GM12874 (cell line): ENCODE results near the gene OPRD1.

Experiments used
- CTCF ChIP-seq: IDR thresholded peaks from 2 replicates; pipeline ENCODE4 v1.5.1; 2011; ENCODE audit warnings: low read depth, mild to moderate bottlenecking, control low read depth, low read length, moderate library complexity; ENCODE audit not compliant: insufficient read depth

The OPRD1 gene

DNA sequence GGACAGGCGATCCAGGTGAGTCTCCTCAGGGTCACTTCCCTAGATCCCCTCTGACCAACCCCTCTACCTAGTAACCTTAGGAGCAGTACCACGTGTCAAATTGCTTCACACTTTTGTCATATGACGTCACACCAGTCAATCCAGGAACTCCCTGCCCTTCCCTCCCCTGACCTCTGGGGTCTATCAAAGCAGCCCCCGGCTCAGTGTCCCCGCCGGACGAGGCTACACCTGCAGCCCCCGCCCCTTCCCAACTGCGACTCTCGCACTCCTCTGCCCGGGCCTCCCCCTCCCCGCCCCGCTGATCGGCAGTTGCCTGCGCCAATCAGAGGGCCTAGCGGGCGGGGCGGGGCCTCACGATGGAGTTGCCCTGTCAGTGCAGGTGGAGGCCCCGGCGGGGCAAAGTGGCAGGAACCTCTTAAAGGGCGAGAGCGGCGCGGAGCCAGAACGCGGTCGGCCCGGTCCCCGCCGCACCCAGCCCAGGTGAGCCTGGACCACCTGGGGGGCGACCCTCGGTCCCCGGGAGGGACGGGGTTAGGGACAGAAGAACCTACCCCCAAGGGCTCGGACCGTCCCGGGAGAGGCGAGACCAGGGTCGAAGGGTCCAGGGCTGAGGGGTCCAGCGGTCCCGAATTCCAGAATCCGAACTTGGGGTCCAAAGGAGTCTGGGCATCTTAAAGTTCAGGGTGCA lies 74.9 kb downstream of the OPRD1 start:
- TF ChIP-seq CTCF, result no peak

GRCh38 chr1:28887419-28887834 lies 75.5 kb downstream of the OPRD1 start:
- TF ChIP-seq CTCF, result no peak

DNA sequence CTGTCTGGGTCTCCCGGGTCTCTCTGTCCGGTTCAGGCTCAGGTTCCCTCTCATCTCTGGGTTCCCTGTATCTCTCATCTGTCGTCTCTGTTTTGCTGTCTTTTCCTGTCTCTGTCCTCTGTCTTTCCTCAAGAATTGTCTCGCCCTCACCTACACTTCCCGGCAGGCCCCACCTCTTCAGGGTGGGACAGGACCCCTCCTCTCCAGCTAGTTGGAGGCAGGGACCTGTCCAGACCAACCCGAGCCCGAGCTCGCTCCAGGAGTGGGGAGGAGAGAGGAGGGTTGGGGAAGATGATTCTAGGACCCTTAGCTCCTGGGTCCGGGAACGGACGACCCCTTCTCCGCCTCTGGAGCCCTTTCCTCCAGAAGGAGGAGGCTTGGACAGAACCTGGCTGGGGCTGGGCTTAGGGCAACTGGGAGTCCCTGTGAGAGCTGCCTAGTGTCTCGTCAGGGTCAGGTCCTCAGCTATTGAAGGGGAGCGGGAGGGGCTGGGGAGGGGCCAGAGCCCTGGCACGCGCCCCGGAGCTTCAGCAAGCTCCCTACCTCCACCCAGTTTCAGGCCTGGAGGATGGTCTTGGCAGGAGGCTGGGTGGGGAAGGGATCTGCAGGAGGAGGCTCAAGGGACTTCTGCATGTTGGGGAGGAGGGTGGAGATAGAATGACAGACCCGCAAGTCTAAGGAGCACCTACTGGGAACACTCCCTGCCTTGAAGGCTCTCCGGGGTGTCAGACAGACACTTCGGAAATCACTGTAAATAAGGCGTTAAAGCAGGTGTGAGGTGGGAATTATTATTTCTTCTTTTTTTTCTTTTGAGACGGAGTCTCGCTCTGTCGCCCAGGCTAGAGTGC lies 76.1 kb downstream of the OPRD1 start:
- no peak for TF ChIP-seq CTCF

- no peak for TF ChIP-seq CTCF
These were observed 76.9 kb downstream of the OPRD1 start for GRCh38 chr1:28888915-28889314.

GRCh38 chr1:28889357-28889756 lies 77.4 kb downstream of the OPRD1 start:
- TF ChIP-seq CTCF, result no peak

- TF ChIP-seq CTCF, result no peak
These were observed 78.5 kb downstream of the OPRD1 start for GRCh38 chr1:28890435-28890834.

DNA sequence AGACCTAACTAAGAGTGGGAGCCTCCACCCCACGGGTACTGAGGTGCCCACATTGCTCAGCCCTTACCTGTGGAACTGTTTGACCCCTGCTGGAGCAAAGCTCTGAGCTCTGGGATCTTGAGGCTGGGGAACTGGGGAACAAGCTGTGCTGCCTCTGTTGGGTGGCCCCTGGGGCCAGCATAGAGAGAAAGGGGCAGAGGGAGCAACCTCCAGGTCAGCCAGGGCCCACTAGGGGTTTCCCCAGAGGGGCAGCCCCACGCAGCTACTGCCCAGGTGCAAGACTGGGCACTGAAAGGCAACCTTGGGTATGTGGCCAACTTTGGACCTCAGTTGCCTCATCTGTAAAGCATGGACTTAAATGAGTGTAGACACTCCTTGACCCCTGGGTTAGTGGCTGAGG lies 78.9 kb downstream of the OPRD1 start:
- TF ChIP-seq CTCF, result no peak
